CD4-positive, alpha-beta T cell (primary cell): ENCODE results near the gene SIRPB2. TPM values are rescaled to one million over a fixed set of nuclear protein-coding genes. Genes with fewer than 3 reads are reported as not detected.

Experiments used
- ATAC-seq: fragments of 200-7000 bp; cut with Tn5 transposase; one replicate; pipeline ENCODE4 v1.10.0; 2022; ENCODE audit warnings: mild to moderate bottlenecking; ENCODE audit not compliant: poor library complexity
- CTCF ChIA-PET: fragments of 350-600 bp; sonication (Branson Sonifier 250); formaldehyde crosslinking; loops from one replicate; lab custom pipeline; 2021; ENCODE audit warnings: antibody characterized with exemption, inconsistent platforms; lab: Charles Lee
- POLR2A ChIA-PET: fragments of 350-600 bp; sonication (Branson Sonifier 250); formaldehyde crosslinking; loops from one replicate; lab custom pipeline; 2021; ENCODE audit warnings: antibody characterized with exemption, inconsistent platforms; lab: Charles Lee
- DNase-seq, 14 experiments: peaks; one replicate each; pipeline ENCODE4 v3.0.0-alpha.2; 2013 to 2020; ENCODE audit warnings: mixed read lengths in 2 of 14
- H3K27ac ChIP-seq, 2 donors: one replicate each; pipeline versions ENCODE4 v1.5.1 to v1.7.0; 2013; ENCODE audit warnings: low read length in 2 of 2, low read depth in 1 of 2, mild to moderate bottlenecking in 1 of 2
- H3K27me3 ChIP-seq, 2 experiments: 1 replicate in 1 of 2; 2 replicates in 1 of 2; pipeline versions ENCODE4 v1.6.1 to v1.7.0; 2013; ENCODE audit warnings: low read length in 2 of 2, control low read depth in 1 of 2, mild to moderate bottlenecking in 1 of 2, moderate library complexity in 1 of 2; ENCODE audit not compliant: insufficient read depth in 2 of 2, control insufficient read depth in 1 of 2
- H3K36me3 ChIP-seq: one replicate; pipeline ENCODE4 v1.6.1; 2013; ENCODE audit warnings: low read length, control low read depth; ENCODE audit not compliant: insufficient read depth
- H3K4me1 ChIP-seq: one replicate; pipeline ENCODE4 v1.6.1; 2013; ENCODE audit warnings: low read length, control low read depth; ENCODE audit not compliant: insufficient read depth
- H3K4me3 ChIP-seq: one replicate; pipeline ENCODE4 v1.5.1; 2013; ENCODE audit warnings: mild to moderate bottlenecking, low read length, moderate library complexity
- H3K9me3 ChIP-seq, 2 experiments: 1 replicate in 1 of 2; 2 replicates in 1 of 2; pipeline versions ENCODE4 v1.6.1 to v1.7.0; 2013; ENCODE audit warnings: low read length in 2 of 2, mild to moderate bottlenecking in 2 of 2, control low read depth in 1 of 2, moderate library complexity in 1 of 2; ENCODE audit not compliant: control insufficient read depth in 1 of 2, insufficient read depth in 1 of 2
- H3K27ac Mint-ChIP-seq: one replicate; pipeline ENCODE4 v1.8.0; 2020; ENCODE audit warnings: mixed read lengths
- H3K27me3 Mint-ChIP-seq: one replicate; pipeline ENCODE4 v1.8.0; 2021; ENCODE audit warnings: mixed read lengths
- H3K36me3 Mint-ChIP-seq: one replicate; pipeline ENCODE4 v1.8.0; 2021; ENCODE audit warnings: low read depth, mixed read lengths
- H3K4me1 Mint-ChIP-seq: one replicate; pipeline ENCODE4 v1.8.0; 2021; ENCODE audit warnings: low read depth, mixed read lengths
- H3K4me3 Mint-ChIP-seq: one replicate; pipeline ENCODE4 v1.8.0; 2020; ENCODE audit warnings: mild to moderate bottlenecking, mixed read lengths
- H3K9me3 Mint-ChIP-seq: one replicate; pipeline ENCODE4 v1.8.0; 2020; ENCODE audit warnings: mixed read lengths
- CTCF ChIP-seq: fragments of 200-600 bp; IDR thresholded peaks from one replicate; pipeline ENCODE4 v1.8.0; 2022; ENCODE audit warnings: antibody characterized with exemption, mild to moderate bottlenecking
- intact Hi-C, 2 experiments: fragments of 100-400 bp; cut with DNase I in 1 of 2; cut with micrococcal nuclease in 1 of 2; formaldehyde crosslinking; loops; one replicate each; pipeline versions ENCODE4 v1.15.1 to v1.9.0; 2023 to 2025; cut with DNase I, micrococcal nuclease
- total RNA-seq, 174 experiments: library from RNA in 2 of 174; stranded (reverse) in 2 of 174; gene quantifications; one replicate each; pipeline ENCODE4 v1.2.3 and lab custom pipeline; 2021 to 2026

The SIRPB2 gene
- total RNA-seq, 2 experiments from 2014 or later, result 0.20 to 0.49 TPM

DNA sequence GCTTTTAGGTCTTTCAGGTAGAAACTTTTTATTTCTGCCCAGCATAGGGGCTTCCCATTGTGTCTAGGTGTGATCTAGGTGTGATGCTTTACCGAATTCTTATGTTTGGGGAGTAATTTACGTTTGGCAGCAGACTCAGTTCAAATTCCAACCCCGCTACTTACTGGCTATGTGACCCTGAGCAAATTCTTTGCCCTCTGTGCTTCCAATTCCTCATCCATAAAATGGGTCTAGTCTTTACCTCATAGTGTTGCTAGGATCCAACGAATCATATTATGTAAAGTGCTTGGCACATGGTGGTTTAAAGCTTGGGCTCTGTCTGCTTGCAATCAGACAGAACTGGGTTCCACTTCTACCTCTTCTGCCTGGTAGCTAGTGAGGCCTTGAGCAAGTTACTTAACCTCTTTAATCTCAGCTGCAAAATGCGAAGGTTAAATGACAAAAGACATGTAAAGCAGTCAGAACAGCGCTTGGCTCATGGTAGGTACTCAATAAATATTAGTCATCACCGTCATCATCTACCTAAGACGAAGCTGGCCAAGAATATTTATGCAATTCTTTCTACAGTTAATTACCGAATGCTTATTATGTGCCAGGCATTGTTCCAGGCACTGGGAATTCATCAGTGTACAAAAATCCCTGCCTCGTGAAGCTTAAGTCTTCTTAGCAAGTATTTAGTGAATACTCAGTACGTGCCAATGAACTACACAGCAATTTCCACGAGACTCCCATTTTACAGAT is 25.6 kb downstream of the SIRPB2 start:
- peak overlapping the region; percentile 8 to 84 for H3K27ac ChIP-seq
- H3K4me1 ChIP-seq, result peaks cover 34% of the 10 kb centered on the region
- H3K4me1 Mint-ChIP-seq, result peaks cover 57% of the 10 kb centered on the region
- no peaks in the 10 kb centered on the region for H3K9me3 ChIP-seq
- ChIA-PET CTCF (interaction anchor here (0.8 to 2.3 kb wide), 8 partner anchors 14 to 311 kb away, joined by 3 to 16 read pairs (median 4); partner anchors contain the start of gene FKBP1A), POLR2A (interaction anchor here (1.1 to 2.3 kb wide), 4 partner anchors 10 to 200 kb away, joined by 3 to 11 read pairs (median 6); partner anchors contain the start of genes FKBP1A and SNPH)
- no peak for TF ChIP-seq CTCF
- H3K27ac Mint-ChIP-seq, result peak overlapping the region; percentile 68
- no peak for ATAC-seq
- intact Hi-C loops, result loop anchor here (1.0 to 10.0 kb wide), 12 partner anchors 37 to 1007 kb away; partner anchors contain the start of genes FKBP1A (in 2 of the 2), PSMF1 (in 2 of the 2), FAM110A (in 1 of the 2) and SNRPB (in 1 of the 2)
- peak overlapping the region; percentile 73 for H3K4me3 ChIP-seq
- peak overlapping the region; percentile 88 for H3K4me3 Mint-ChIP-seq
- peaks cover 32% of the 10 kb centered on the region for H3K36me3 ChIP-seq
- H3K27me3 ChIP-seq, result peaks cover 0 to 2% of the 10 kb centered on the region in 2 experiments
- no peaks in the 10 kb centered on the region for H3K9me3 Mint-ChIP-seq
- no peak for DNase-seq
- peaks cover 51% of the 10 kb centered on the region for H3K36me3 Mint-ChIP-seq
- peaks cover 5% of the 10 kb centered on the region for H3K27me3 Mint-ChIP-seq

- peaks cover 67% of the 10 kb centered on the region for H3K36me3 Mint-ChIP-seq
- intact Hi-C loops, result loop anchor here in 1 of 2 experiments (10.0 kb wide), 1 partner anchor 629 kb away; the partner anchor contains the start of gene FAM110A
- H3K27ac Mint-ChIP-seq, result no peak overlapping the region
- Histone ChIP-seq H3K27ac (no peak overlapping the region), H3K36me3 (peaks cover 47% of the 10 kb centered on the region), H3K4me3 (no peak overlapping the region), H3K27me3 (no peaks in the 10 kb centered on the region), H3K4me1 (peaks cover 34% of the 10 kb centered on the region), H3K9me3 (no peaks in the 10 kb centered on the region)
- TF ChIP-seq CTCF, result no peak
- H3K4me1 Mint-ChIP-seq, result peaks cover 60% of the 10 kb centered on the region
- ChIA-PET CTCF (interaction anchor here (1.1 kb wide), 1 partner anchor 40 kb away, joined by 3 read pairs; no protein-coding TSS in a partner anchor), POLR2A (no interaction called here)
- no peaks in the 10 kb centered on the region for H3K9me3 Mint-ChIP-seq
- H3K27me3 Mint-ChIP-seq, result peaks cover 4% of the 10 kb centered on the region
- DNase-seq (no peak), ATAC-seq (no peak)
- H3K4me3 Mint-ChIP-seq, result peak overlapping the region; percentile 51
Measured at GRCh38 chr20:1463971-1464570, 27.1 kb downstream of the SIRPB2 start.

DNA sequence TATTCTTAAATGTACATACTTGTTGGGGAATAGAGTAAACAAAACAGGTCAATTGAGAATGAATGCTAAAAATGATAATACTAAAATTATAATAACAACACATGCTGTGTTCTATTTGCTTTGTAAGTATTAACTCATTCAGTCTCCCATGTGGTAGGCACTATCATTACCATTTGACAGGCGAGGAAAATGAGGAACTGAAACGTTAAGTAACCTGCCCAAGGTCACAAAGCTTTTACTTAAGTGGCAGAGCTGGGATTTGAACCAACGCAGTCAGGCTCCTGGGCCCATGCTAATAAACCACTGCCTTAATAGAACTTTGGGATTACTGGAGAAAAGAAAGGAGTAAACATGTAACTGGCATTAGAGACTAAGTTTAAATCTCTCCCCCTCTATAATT is 28.4 kb downstream of the SIRPB2 start:
- H3K4me3 ChIP-seq, result no peak overlapping the region
- Mint-ChIP-seq H3K27ac (no peak overlapping the region), H3K27me3 (no peaks in the 10 kb centered on the region), H3K36me3 (peaks cover 80% of the 10 kb centered on the region), H3K9me3 (no peaks in the 10 kb centered on the region), H3K4me3 (no peak overlapping the region), H3K4me1 (peaks cover 55% of the 10 kb centered on the region)
- peaks cover 60% of the 10 kb centered on the region for H3K36me3 ChIP-seq
- intact Hi-C loops, result loop anchor here in 1 of 2 experiments (10.0 kb wide), 1 partner anchor 628 kb away; the partner anchor contains the start of gene FAM110A
- H3K9me3 ChIP-seq, result no peaks in the 10 kb centered on the region
- POLR2A ChIA-PET, result no interaction called here
- DNase-seq (no peak), ATAC-seq (no peak)
- no peak for TF ChIP-seq CTCF
- CTCF ChIA-PET, result interaction anchor here (0.7 kb wide), 1 partner anchor 314 kb away, joined by 3 read pairs; no protein-coding TSS in a partner anchor
- H3K4me1 ChIP-seq, result peaks cover 33% of the 10 kb centered on the region
- H3K27me3 ChIP-seq, result no peaks in the 10 kb centered on the region
- no peak overlapping the region for H3K27ac ChIP-seq
